ENCODE data around the gene CXXC5.

- TF ChIP-seq, protein P1, sequence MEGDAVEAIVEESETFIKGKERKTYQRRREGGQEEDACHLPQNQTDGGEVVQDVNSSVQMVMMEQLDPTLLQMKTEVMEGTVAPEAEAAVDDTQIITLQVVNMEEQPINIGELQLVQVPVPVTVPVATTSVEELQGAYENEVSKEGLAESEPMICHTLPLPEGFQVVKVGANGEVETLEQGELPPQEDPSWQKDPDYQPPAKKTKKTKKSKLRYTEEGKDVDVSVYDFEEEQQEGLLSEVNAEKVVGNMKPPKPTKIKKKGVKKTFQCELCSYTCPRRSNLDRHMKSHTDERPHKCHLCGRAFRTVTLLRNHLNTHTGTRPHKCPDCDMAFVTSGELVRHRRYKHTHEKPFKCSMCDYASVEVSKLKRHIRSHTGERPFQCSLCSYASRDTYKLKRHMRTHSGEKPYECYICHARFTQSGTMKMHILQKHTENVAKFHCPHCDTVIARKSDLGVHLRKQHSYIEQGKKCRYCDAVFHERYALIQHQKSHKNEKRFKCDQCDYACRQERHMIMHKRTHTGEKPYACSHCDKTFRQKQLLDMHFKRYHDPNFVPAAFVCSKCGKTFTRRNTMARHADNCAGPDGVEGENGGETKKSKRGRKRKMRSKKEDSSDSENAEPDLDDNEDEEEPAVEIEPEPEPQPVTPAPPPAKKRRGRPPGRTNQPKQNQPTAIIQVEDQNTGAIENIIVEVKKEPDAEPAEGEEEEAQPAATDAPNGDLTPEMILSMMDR (IDR thresholded peaks at IDR 0.05) = no peak
- no peak for TF ChIP-seq POLR2A (IDR thresholded peaks at IDR 0.05)
Measured at GRCh38 chr5:139651853-139652787, 4.0 kb downstream of the CXXC5 start.
